SK-N-SH treated with all-trans-retinoic acid at 6 μM for 48 hours (cell line): ENCODE data around the gene GSTO2.

Experiments used
- RARB ChIP-seq: fragments of 250-450 bp; sonication (Bioruptor Pico); IDR thresholded peaks from 2 replicates; pipeline ENCODE4 v1.8.0; 2021; ENCODE audit warnings: mild to moderate bottlenecking, moderate library complexity
- ZFP3 ChIP-seq: fragments of 250-450 bp; sonication (Bioruptor Pico); IDR thresholded peaks from 2 replicates; pipeline ENCODE4 v1.5.0; 2020; ENCODE audit warnings: mild to moderate bottlenecking, moderate library complexity
- ZNF70 ChIP-seq: fragments of 450-650 bp; formaldehyde crosslinking; IDR thresholded peaks from 2 replicates; pipeline ENCODE4 v1.5.0; 2020; ENCODE audit warnings: mild to moderate bottlenecking, moderate library complexity
- TF ChIP-seq, protein P1 (sequence below): fragments of 250-450 bp; sonication (Bioruptor Pico); IDR thresholded peaks from 2 replicates; pipeline ENCODE4 v1.8.0; 2020; ENCODE audit warnings: mild to moderate bottlenecking, moderate library complexity, borderline replicate concordance

DNA sequence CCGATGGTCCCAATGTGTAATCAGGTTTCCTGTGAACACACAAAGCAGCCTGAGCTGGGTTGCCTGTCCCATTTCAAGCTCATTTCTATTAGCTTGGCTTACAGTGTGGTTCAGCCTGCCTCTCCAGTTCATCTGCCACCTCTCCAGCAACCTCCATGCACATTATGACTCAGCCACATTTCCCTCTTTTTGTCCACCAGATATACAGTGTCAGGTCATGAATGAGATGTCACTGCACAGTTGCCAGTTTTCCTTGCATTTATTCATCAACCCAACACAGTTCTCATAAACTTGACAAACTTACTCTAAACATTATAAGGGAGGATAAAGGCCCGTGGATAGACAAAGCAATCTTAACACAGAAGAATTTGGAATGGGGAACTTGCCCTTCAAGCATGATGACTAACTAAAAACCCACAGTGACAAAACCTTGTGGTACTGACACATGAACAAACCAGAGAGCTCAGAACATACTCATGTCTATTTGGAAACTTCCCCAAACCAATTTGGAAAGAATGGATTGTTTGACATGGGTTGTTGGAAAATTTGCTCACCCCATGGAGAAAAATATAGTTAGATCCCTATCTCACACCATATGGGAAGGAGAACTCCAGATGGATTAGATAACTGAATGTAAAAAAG lies 82.2 kb downstream of the GSTO2 start:
- TF ChIP-seq RARB (CRISPR knock-in tag) (no peak), ZNF70 (CRISPR knock-in tag) (no peak), ZFP3 (CRISPR knock-in tag) (no peak)
- TF ChIP-seq, protein P1, sequence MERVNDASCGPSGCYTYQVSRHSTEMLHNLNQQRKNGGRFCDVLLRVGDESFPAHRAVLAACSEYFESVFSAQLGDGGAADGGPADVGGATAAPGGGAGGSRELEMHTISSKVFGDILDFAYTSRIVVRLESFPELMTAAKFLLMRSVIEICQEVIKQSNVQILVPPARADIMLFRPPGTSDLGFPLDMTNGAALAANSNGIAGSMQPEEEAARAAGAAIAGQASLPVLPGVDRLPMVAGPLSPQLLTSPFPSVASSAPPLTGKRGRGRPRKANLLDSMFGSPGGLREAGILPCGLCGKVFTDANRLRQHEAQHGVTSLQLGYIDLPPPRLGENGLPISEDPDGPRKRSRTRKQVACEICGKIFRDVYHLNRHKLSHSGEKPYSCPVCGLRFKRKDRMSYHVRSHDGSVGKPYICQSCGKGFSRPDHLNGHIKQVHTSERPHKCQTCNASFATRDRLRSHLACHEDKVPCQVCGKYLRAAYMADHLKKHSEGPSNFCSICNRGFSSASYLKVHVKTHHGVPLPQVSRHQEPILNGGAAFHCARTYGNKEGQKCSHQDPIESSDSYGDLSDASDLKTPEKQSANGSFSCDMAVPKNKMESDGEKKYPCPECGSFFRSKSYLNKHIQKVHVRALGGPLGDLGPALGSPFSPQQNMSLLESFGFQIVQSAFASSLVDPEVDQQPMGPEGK (CRISPR knock-in tag), result no peak
